CD4-positive, alpha-beta T cell treated with Interleukin-15 for 4 hours (primary cell): ENCODE measurements around the gene SELENOO.
A peak's percentile ranks its signal among the peaks of the same experiment; 100 is the strongest.

Experiments
- DNase-seq: peaks from one replicate; pipeline ENCODE4 v3.0.0-alpha.2; 2020; ENCODE audit warnings: low spot score

SELENOO gene

GRCh38 chr22:50184902-50185374 is 15.9 kb upstream of the SELENOO start:
- DNase-seq, result no peak

DNA sequence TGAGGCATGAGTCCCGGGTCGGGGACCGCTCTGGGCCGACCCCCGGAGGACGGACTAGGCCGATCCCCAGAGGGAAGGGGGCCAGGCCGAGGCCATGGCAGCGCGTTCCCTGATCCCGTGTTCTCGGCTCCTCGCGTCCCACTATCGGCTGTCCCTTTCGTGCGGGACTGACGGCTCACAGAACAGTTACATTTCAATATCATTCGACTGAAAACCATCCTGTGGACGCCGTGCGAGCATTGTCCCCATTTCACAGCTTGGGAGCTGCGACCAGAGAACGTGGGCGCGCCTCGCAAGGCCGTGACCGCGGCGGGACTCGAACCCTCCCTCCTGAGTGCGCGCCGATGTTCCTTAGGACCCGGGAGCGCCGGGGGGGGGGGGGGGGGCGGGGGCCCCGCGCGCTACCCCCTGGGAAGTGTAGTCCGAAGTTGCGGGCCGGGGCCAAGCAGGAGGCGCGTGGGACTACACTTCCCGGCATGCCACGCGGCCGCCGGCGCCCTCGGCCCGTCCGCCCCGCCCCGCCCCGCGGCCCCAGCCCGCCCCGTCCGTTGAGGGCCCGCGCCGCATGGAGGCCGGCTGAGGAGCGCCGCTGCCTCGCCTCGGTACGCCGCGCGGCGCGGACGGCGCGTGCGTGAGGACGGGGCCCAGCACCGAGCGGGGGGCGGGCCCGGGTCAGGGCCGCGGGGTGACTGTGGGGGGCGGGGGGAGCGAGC is 15.3 kb upstream of the SELENOO start, which contains the start of gene TRABD:
Gene TRABD, plus strand, starts transcription at position 539 of the 713 bp plus-strand sequence. CDS start 7,148 bp downstream, outside the sequence.
- peak; percentile 88 for DNase-seq

DNA sequence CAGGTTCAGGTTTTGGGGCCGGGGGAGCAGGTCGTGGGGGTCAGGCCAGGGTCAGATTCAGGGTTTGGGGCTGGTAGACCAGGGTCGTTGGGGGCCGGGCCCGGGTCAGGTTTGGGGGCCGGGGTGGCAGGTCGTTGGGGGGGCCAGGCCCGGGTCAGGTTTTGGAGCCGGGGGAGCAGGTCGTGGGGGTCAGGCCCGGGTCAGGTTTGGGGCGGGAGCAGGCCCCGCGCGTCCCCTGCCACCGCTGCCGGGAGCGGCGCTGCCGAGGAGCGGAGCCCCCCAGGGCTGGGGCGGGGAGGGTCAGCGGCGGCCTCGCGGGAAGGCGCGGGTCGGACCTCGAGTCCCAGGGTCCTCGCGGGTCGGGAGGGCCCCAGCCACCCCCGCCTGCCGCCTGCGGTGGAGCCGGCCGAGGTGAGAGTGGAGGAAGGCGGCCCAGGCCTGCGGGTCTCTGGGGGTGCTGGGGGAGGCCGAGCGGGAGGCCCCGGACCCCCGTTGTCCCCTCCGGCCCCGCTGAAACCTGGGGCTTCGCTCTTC is 14.6 kb upstream of the SELENOO start:
- no peak for DNase-seq

GRCh38 chr22:50186761-50187523 is 13.9 kb upstream of the SELENOO start:
- DNase-seq, result peak; percentile 32

- no peak for DNase-seq
Measured at GRCh38 chr22:50188356-50188755, 12.5 kb upstream of the SELENOO start.

DNA sequence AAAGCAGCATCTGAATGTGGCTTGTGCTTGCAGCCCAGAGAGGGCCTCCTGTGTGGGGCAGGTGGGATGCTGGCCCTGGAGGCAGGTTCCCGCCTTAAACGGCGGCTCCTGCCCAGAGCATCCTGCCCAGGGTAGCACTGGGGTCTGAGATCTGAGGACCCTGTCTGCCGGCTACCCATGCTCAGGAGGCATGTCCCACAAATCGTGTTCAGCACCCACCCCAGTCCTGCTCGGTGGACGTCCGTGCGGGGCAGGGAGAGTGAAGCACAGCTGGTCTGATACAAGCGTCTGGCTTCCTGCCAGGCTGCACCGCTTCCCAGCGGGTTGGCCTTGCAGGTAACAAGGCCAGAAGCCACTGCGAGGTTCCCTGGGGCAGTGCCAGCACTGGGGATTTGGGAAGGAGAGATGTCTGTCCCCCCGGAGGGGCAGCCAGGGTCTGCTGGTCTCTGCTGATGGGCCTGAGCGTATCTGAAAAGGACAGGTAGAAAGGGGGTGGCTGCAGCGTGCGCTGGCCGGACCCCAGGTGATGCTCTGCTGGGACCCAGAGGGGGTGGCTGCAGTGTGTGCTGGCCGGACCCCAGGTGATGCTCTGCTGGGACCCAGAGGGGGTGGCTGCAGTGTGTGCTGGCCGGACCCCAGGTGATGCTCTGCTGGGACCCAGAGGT is 11.5 kb upstream of the SELENOO start:
- DNase-seq, result no peak

DNA sequence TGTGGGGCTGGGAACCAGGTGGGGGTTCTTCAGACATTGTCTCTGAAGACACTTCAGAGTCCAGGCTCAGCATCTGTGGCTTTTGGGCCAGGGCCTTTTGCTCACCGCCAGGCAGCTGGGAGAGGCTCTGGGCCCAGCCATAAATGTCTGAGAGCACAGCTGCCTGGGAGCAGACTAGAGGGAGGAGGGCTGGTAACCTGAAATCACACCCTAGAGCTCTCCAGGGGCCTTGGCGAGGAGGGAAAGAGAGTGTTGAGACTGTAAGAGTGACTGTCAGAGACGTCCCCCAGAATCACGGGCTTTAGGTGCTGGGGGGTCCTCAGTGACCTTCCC is 11.0 kb upstream of the SELENOO start:
- DNase-seq, result peak; percentile 14

DNA sequence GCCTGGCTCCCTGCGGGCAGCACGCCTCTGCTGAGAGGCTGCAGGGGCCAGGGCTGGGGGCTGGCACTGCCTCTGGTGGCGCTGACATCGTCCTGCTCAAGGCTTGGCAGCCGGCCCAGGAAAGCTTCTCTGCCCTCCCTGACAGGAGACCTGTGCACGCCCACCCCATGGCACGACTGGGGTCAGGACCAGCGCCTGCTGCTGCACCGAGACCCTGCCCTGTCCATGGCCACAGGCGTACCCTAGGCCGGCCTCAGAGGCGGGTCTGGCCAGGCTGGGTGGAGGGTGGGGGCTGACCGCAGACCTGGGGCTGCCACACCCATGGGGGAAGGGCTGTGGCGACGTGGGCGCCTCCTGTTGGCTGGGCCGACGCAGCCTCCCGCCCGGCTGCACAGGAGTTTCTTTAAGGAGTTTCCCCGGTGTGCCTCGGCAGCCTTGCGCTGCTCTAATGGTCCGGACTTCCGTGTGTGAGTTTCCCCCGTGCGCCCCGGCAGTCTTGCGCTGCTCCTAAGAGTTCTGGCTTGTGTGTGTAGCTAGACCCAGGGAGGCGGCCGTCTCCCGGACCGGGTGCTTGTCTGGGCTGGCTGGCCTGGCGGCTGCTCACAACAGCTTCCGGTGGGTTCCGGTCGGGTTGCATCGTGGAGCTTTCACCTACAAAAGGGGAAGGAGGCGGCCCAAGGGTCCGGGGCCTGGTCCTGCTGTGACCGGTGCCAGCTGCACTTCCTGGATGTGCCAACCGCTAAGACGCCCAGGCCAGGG is 10.4 kb upstream of the SELENOO start:
- peak; percentile 83 for DNase-seq

GRCh38 chr22:50190941-50191741 is 9.7 kb upstream of the SELENOO start:
- DNase-seq, result peak; percentile 84

GRCh38 chr22:50192436-50193204 is 8.2 kb upstream of the SELENOO start:
- DNase-seq, result peak; percentile 48

- DNase-seq, result no peak
Measured at GRCh38 chr22:50193621-50194020, 7.2 kb upstream of the SELENOO start.

GRCh38 chr22:50194037-50194805 is 6.6 kb upstream of the SELENOO start:
- DNase-seq, result no peak

DNA sequence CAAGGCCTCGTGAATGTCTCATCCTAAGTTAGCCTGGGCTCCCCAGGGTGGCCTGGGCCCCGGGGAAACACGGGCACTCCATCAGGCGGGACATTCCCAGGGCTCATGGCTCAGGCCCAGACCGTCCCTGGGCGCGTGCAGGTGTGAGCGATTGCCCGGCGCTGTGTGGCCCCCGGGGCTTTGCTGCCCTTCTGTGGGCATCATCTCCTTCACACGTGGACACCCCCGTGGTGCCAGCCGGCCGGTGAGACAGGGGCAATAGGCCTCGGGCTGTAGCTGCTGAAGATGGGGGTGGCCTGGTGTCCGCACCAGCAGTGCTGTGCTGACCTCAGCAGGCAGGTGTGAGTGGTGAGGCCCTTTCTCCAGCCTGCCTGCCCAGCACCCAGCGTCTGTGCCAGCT is 4.6 kb upstream of the SELENOO start:
- no peak for DNase-seq

DNA sequence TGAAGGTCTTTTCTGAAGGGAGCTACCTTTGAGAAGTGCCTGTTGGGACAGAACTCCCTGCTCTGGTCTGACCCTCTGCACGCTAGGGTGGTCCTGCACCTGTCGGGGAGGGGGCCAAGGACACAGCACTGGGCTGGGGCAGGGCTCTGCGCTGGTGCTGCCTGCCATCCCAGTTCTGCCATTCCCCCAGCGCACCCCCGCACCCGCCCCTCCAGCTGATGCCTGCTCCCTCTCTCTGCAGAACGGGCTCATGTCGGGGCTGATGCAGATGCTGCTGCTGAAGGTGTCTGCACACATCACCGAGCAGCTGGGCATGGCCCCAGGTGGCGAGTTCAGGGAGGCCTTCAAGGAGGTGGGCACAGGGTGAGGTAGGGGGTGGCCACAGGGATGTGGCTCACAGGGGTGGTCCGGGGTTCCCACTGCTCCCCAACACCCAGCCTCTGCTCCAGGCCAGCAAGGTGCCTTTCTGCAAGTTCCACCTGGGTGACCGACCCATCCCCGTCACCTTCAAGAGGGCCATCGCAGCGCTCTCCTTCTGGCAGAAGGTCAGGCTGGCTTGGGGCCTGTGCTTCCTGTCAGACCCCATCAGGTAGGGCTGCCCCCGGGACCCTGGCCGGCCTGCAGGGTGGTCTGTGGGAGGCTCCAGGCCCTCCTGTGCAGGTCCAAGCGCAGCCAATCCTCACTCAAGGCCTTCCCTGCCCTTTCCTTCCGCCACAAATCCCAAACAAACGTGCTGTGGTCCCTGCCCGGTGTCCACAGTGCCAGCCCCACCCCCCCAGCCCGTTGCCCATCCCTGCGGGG is 3.6 kb upstream of the SELENOO start:
- no peak for DNase-seq

DNA sequence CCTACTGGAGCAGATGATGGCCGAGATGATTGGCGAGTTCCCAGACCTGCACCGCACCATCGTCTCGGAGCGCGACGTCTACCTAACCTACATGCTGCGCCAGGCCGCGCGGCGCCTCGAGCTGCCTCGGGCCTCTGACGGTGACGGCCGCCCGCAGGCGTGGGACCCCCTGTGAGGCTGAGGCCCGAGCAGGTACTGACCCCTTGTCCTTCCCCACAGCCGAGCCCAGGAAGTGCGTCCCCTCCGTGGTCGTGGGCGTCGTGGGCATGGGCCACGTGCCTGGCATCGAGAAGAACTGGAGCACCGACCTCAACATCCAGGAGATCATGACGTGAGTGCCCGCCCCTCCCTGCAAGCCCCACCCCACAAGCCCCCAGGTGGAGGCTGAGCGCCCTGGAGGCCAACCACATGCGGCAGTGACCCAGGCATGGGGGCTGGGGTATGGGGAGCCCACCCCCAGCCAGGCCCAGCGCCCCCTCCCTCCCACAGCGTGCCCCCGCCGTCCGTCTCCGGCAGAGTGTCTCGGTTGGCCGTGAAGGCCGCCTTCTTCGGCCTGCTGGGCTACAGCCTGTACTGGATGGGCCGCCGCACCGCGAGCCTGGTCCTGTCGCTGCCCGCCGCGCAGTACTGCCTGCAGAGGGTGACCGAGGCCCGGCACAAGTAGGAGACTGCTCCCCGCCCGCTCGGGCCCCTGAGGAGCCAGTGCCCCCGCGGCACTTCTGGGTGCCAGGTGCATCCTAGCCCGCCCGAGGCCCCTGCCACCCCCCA is 2.8 kb upstream of the SELENOO start:
- no peak for DNase-seq

DNA sequence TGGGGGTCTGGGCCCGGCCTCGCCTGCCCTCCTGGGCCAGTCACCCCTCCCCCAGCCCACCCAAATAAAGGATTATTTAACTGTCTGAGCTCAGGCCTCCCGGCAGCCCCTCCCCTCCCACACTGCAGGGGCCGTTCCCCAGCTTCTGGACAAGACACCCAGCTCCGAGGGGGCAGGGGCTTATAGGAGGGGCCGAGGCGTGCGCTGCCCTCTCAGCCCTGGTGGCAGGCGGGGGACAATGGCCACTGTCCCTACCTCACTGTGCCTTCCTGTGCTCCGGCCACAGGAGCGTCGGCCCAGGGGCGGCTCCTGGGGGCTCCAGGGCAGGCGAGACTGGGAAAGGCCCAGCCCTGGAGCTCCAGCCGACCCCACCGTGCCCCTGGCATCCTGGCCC is 2.2 kb upstream of the SELENOO start:
- no peak for DNase-seq

DNA sequence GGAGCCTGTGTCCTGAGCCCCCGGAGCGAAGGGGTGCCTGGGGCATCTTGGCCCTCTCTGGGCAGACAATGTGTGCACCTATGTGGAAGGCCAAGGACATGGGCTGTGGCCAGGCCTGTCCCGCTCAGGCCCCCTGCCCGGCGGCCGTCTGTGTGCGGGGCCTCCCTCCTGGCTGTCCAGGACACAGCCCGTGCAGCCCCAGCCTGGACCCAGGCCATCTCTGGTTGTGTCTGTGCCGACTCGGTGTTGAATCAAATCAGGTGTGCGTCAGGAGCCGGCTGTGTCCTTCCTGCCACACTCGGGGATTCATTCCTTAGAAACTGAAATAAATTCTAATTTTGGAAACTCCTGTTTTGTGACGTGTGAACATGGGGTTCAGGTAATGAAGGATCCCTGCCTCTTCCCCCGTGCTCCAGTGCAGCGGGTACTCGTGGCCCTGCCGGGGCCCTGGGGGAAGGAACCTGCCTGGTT is 1.5 kb upstream of the SELENOO start:
- DNase-seq, result no peak
